Activated CD4-positive, alpha-beta T cell treated with anti-CD3 and anti-CD28 coated beads, Interleukin-2, amount 50 U/mL, for 4 hours (primary cell): ENCODE results near the gene SMYD3.

ENCODE experiments used
- DNase-seq, 2 experiments: peaks; one replicate each; pipeline ENCODE4 v3.0.0-alpha.2; 2020

Gene SMYD3

GRCh38 chr1:246506674-246507481 is at the start of gene SMYD3:
TSS of gene SMYD3 (minus strand) at chr1:246507279.
- peak; percentile 65 to 68 for DNase-seq

DNA sequence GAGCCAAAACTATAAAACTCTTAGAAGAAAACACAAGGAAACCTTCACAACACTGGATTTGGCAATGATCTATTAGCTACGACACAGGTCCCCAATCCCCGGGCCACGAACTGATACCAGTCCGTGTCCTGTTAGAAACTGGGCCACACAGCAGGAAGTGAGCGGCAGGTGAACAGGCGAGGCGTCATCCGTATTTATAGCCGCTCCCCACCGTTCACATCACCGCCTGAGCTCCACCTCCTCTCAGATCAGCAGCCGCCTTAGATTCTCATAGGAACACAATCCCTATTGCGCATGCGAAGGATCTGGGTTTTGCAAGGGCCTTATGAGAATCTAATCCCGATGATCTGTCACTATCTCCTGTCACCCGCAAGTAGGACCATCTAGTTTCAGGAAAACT is 47.1 kb upstream of the SMYD3 start:
- no peak for DNase-seq

GRCh38 chr1:246552110-246552509 is 45.0 kb upstream of the SMYD3 start:
- no peak for DNase-seq

- no peak for DNase-seq
Measured at GRCh38 chr1:246550402-246550801, 43.3 kb upstream of the SMYD3 start.

DNA sequence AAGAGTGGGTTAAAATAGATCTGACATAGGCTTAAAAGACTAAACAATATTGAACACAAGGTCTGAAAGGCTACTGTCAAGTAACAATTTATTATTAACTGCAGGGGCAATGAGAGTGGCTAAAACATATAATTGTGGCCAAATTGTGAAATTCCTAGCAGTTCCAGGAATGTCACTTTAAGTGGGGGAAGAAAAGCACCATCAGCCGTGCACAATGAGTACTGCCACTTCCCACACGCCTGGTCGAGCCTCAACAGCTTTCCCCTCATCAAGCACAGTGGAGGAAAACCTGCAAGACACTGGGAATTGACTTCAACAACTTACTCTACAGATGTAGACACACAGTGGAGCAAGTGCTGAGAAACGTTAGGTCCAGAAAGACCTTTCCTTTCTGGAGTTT is 42.6 kb upstream of the SMYD3 start:
- no peak for DNase-seq

GRCh38 chr1:246544001-246544400 is 36.9 kb upstream of the SMYD3 start:
- no peak for DNase-seq

DNA sequence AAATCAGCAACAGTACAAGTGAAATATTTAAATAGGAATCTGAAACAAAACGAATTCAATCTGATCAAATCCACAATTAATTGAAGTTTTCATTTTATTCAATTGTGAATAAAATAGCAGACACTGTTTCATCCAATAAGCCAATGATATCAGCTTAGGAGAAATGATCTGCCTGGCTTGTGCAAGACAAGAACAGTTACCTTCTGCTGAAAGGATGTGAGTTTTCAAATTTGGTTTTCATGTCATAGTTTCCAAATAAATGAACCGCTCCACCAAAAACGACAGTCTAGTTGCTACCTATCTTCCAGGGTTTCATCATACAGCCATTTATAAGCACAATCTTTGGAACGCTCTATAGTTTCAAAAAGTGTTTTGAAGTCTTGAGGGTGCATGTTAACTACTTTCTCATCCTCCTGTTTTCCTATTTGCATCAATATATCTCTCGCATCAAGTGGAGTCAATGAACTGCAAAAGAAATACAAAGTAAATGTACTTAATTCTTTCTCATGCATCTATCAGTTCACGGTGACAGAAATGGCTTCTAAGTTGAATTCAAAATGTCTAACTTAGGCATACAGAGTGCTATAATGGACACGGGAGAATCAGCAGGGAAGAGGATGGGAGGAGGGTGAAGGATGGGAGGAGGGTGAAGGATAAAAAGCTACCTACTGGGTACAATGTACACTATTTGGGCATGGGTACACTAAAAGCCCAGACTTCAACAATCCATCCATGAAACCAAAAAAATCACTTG is 33.8 kb upstream of the SMYD3 start:
- DNase-seq: no peak

GRCh38 chr1:246537887-246538286 is 30.8 kb upstream of the SMYD3 start:
- DNase-seq: no peak

DNA sequence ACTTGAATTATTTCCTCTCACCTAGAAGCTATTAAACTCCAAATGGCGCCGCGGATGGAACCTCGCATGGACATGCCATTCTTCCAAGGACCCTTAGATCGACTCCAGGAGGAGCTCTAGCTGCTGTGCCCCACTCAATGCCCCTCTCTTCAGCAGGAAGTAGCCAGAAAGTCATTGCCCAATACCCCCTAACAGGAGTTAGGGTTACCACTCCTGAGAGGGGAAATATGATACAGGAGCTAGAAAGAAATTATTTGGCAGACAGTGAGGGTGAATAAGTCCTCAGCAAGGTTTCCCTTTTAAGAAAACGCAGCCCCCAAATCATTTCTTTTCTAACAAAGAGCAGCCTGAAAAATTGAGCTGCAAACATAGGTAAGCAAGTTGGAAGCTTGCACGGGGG is 30.4 kb upstream of the SMYD3 start:
- no peak for DNase-seq

DNA sequence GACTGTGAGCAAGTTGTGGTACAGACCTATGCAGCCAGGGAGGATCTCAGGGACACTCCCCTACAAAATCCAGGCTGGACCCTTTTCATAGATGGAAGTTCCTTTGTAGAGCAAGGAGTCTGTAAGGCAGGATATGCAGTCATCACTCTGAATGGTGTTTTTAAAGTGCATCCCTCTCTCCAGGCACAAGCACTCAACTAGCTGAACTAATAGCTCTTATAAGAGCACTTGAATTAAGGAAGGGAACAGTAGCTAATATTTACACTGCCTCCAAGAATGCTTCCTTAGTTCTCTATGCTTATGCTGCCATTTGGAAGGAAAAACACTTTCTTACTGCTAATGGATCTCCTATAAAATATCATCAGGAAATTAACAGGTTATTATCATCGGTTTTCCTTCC is 27.0 kb upstream of the SMYD3 start:
- DNase-seq: no peak

DNA sequence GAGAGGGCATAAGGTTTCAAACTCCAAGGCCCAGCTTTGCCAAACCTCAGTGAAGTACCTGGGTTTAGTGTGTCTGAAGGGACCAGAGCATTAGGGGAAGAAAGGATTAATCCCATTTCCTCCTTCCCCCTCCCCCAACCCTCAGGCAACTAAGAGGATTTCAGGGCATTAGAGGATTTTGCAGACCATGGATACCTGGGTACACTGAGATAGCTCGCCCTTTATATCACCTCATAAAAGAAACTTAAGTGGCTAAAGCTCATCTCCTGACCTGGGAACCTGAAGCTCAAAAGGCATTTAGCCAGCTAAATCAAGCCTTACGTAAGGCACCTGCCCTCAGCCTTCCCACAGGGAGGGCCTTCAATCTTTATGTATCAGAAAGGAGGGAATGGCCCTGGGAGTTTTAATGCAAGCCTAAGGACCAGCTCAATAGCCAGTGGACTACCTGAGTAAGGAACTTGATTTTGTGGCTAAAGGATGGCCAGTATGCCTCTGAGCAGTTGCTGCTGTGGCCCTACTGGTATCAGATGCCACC is 26.4 kb upstream of the SMYD3 start:
- no peak for DNase-seq

GRCh38 chr1:246532519-246532918 is 25.4 kb upstream of the SMYD3 start:
- no peak for DNase-seq

GRCh38 chr1:246530482-246530881 is 23.4 kb upstream of the SMYD3 start:
- no peak for DNase-seq

- no peak for DNase-seq
Measured at GRCh38 chr1:246528933-246529731, 22.1 kb upstream of the SMYD3 start.

- DNase-seq: no peak
Measured at GRCh38 chr1:246527402-246528088, 20.5 kb upstream of the SMYD3 start.

DNA sequence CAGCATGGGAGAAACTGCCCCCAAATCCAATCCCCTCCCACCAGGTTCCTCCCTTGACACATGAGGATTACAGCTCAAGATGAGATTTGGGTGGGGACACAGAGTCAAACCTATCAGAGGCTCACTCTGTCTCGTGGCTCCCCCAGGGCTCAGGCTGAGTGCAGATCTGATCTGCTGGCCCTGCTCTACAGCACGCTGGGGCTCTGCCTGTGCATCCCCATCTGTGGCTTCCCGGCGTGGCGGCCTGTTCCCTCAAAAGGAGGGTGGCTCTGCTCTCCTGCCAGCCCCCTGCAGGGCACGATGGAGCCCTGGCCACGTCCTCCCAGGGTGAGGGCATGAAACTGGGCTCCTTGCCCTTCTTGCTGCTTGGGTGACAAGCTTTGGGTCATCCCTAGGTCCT is 19.8 kb upstream of the SMYD3 start:
- DNase-seq: no peak

- DNase-seq: no peak
Measured at GRCh38 chr1:246526380-246526779, 19.3 kb upstream of the SMYD3 start.

- DNase-seq: no peak
Measured at GRCh38 chr1:246519514-246519913, 12.4 kb upstream of the SMYD3 start.

DNA sequence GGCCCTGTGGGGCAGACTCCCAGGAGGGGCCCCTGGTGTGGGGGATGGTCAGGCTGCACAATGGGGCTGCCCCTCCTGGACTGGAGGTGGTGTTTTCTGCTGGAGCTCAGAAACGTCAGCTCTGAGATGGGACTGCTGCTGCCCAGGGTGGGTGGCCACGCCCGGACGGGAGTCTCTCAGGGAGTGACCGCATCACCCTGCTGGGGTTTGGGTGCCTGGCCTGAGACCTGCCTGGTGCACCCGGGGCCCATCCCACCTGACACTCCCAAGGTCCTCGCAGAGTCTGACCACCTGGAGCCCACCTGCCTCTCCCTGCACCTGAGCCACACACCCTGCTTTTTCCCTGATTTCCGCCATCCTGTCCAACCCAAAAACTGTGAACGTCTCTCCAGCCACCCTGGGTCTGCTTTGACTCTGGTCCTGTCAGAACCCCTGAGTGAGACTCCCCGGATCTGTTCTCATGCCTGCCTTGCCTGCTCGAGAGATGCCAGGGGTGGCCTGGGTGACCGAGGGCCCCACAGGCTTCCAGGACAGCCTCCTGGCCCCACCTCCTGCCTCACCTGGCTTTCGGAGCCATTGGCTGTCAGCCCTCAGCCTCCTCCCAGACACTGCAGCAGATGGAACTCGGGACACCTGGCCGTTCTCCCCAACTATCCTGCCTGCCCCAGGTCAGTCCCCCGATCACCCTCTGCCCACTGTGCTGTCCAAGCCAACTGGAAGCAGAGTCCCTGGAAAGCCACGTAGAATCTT is 11.6 kb upstream of the SMYD3 start:
- no peak for DNase-seq

- DNase-seq: no peak
Measured at GRCh38 chr1:246517391-246517790, 10.3 kb upstream of the SMYD3 start.

DNA sequence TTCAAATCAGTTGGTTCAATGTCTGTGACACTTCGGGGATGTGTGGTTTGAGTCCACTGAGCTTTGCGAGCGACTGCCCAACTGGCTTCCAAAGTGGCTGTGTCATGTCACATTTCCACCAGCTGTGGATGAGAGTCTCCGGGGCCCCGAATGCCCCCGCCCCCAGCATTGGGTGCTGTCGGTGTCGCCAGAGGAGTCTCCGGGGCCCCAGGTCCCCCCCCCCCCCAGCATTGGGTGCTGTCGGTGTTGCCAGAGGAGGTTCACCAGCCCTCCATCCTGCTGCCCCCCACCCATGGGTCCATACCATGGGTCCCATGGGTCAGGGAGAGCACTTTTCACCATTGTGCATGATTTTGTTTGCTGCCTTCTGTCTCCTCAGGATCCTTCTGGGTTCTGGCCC is 9.0 kb upstream of the SMYD3 start:
- no peak for DNase-seq
